HEK293 (cell line): ENCODE data around the gene ADAMTSL2.
A peak's percentile ranks its signal among the peaks of the same experiment; 100 is the strongest.

Experiments used
- CTCF ChIA-PET: fragments of 350-600 bp; formaldehyde crosslinking; extraction: SDS; loops from one replicate; lab custom pipeline; 2021; ENCODE audit warnings: antibody characterized with exemption; lab: Yijun Ruan, JAX
- POLR2A ChIA-PET: fragments of 300-600 bp; formaldehyde crosslinking; extraction: SDS; loops from one replicate; lab custom pipeline; 2020; ENCODE audit warnings: antibody characterized with exemption, inconsistent platforms; lab: Yijun Ruan, JAX
- H3K27ac ChIP-seq: fragments of 200-500 bp; sonication (Bioruptor generic); 2 replicates; pipeline ENCODE4 v1.5.1; 2014; ENCODE audit warnings: low read depth, low read length, control low read depth, inconsistent platforms; ENCODE audit errors: extremely low read depth
- H3K36me3 ChIP-seq, 2 experiments: fragments of 200-500 bp in 1 of 2; sonication (Bioruptor generic) in 1 of 2; 1 replicate in 1 of 2; 2 replicates in 1 of 2; pipeline ENCODE4 v1.5.1; 2014 to 2017; ENCODE audit warnings: inconsistent platforms in 2 of 2, low read length in 2 of 2; ENCODE audit not compliant: control insufficient read depth in 2 of 2, insufficient read depth in 1 of 2
- H3K4me1 ChIP-seq: fragments of 200-500 bp; sonication (Bioruptor generic); 2 replicates; pipeline ENCODE4 v1.5.1; 2014; ENCODE audit warnings: mild to moderate bottlenecking, low read length, inconsistent platforms; ENCODE audit not compliant: control insufficient read depth, insufficient read depth
- H3K4me3 ChIP-seq: 2 replicates; pipeline ENCODE4 v1.5.1; 2011; ENCODE audit warnings: low read depth, mild to moderate bottlenecking, control low read depth, low read length, moderate library complexity
- H3K9me3 ChIP-seq: fragments of 200-500 bp; sonication (Bioruptor generic); 2 replicates; pipeline ENCODE4 v1.5.1; 2014; ENCODE audit warnings: low read depth, low read length, inconsistent platforms; ENCODE audit not compliant: control insufficient read depth, insufficient read depth
- GLIS1 ChIP-seq: fragments of 450-650 bp; formaldehyde crosslinking; IDR thresholded peaks from 2 replicates; pipeline ENCODE4 v1.5.1; 2016; ENCODE audit warnings: missing biosample characterization, missing genetic modification characterization
- SALL2 ChIP-seq: fragments of 450-650 bp; formaldehyde crosslinking; IDR thresholded peaks from 2 replicates; pipeline ENCODE4 v1.5.0; 2017; ENCODE audit warnings: missing biosample characterization, mild to moderate bottlenecking, missing genetic modification characterization, borderline replicate concordance
- WT1 ChIP-seq: fragments of 450-650 bp; formaldehyde crosslinking; IDR thresholded peaks from 2 replicates; pipeline ENCODE4 v1.5.1; 2016; ENCODE audit warnings: missing biosample characterization, missing genetic modification characterization
- ZBTB1 ChIP-seq: fragments of 450-650 bp; formaldehyde crosslinking; IDR thresholded peaks from 2 replicates; pipeline ENCODE4 v1.5.1; 2016; ENCODE audit warnings: missing biosample characterization, missing genetic modification characterization
- ZBTB21 ChIP-seq: fragments of 450-650 bp; formaldehyde crosslinking; IDR thresholded peaks from 2 replicates; pipeline ENCODE4 v1.5.1; 2017; ENCODE audit warnings: missing biosample characterization, missing genetic modification characterization
- ZBTB8A ChIP-seq: fragments of 450-650 bp; formaldehyde crosslinking; IDR thresholded peaks from 2 replicates; pipeline ENCODE4 v1.5.1; 2016; ENCODE audit warnings: missing biosample characterization, missing genetic modification characterization
- ZIC2 ChIP-seq: fragments of 450-650 bp; formaldehyde crosslinking; IDR thresholded peaks from 2 replicates; pipeline ENCODE4 v1.5.1; 2016; ENCODE audit warnings: missing biosample characterization, missing genetic modification characterization
- ZNF133 ChIP-seq: fragments of 450-650 bp; formaldehyde crosslinking; IDR thresholded peaks from 2 replicates; pipeline ENCODE4 v1.5.1; 2016; ENCODE audit warnings: missing biosample characterization, missing genetic modification characterization
- ZNF155 ChIP-seq: fragments of 450-650 bp; formaldehyde crosslinking; IDR thresholded peaks from 2 replicates; pipeline ENCODE4 v1.5.1; 2016; ENCODE audit warnings: missing biosample characterization, missing genetic modification characterization
- ZNF274 ChIP-seq, 2 experiments: fragments of 200-500 bp in 1 of 2; fragments of 450-650 bp in 1 of 2; sonication (Bioruptor generic) in 1 of 2; formaldehyde crosslinking in 1 of 2; IDR thresholded peaks; 2 replicates each; pipeline versions ENCODE4 v1.5.1 to v1.6.1; 2014 to 2016; ENCODE audit warnings: borderline replicate concordance in 1 of 2, inconsistent platforms in 1 of 2, low read length in 1 of 2, missing biosample characterization in 1 of 2, missing genetic modification characterization in 1 of 2
- ZNF350 ChIP-seq: fragments of 450-650 bp; formaldehyde crosslinking; IDR thresholded peaks from 2 replicates; pipeline ENCODE4 v1.5.0; 2017; ENCODE audit warnings: missing biosample characterization, mild to moderate bottlenecking, missing genetic modification characterization
- ZNF548 ChIP-seq: fragments of 450-650 bp; formaldehyde crosslinking; IDR thresholded peaks from 2 replicates; pipeline ENCODE4 v1.5.1; 2016; ENCODE audit warnings: missing biosample characterization, missing genetic modification characterization
- ZNF561 ChIP-seq: fragments of 450-650 bp; IDR thresholded peaks from 2 replicates; pipeline ENCODE4 v1.5.1; 2018; ENCODE audit warnings: missing biosample characterization, missing genetic modification characterization, borderline replicate concordance
- ZNF658 ChIP-seq: fragments of 450-650 bp; formaldehyde crosslinking; IDR thresholded peaks from 2 replicates; pipeline ENCODE4; 2016; ENCODE audit warnings: missing biosample characterization, missing genetic modification characterization
- ZNF776 ChIP-seq: fragments of 450-650 bp; formaldehyde crosslinking; IDR thresholded peaks from 2 replicates; pipeline ENCODE4 v1.5.0; 2017; ENCODE audit warnings: missing biosample characterization, missing genetic modification characterization, borderline replicate concordance
- ZNF777 ChIP-seq: fragments of 450-650 bp; formaldehyde crosslinking; IDR thresholded peaks from 2 replicates; pipeline ENCODE4 v1.5.1; 2017; ENCODE audit warnings: missing biosample characterization, missing genetic modification characterization, borderline replicate concordance
- ZNF785 ChIP-seq: fragments of 450-650 bp; formaldehyde crosslinking; IDR thresholded peaks from 2 replicates; pipeline ENCODE4 v1.5.1; 2016; ENCODE audit warnings: missing biosample characterization, missing genetic modification characterization
- TF ChIP-seq, protein P1 (sequence below): fragments of 450-650 bp; formaldehyde crosslinking; IDR thresholded peaks from 2 replicates; pipeline ENCODE4 v1.5.1; 2016; ENCODE audit warnings: missing biosample characterization, missing genetic modification characterization, low read depth
- TF ChIP-seq, protein P2 (sequence below): fragments of 450-650 bp; formaldehyde crosslinking; IDR thresholded peaks from 2 replicates; pipeline ENCODE4; 2016; ENCODE audit warnings: missing biosample characterization, missing genetic modification characterization
- TF ChIP-seq, protein P3 (sequence below): fragments of 450-650 bp; formaldehyde crosslinking; IDR thresholded peaks from 2 replicates; pipeline ENCODE4 v1.5.1; 2016; ENCODE audit warnings: missing biosample characterization, missing genetic modification characterization

ADAMTSL2 gene

DNA sequence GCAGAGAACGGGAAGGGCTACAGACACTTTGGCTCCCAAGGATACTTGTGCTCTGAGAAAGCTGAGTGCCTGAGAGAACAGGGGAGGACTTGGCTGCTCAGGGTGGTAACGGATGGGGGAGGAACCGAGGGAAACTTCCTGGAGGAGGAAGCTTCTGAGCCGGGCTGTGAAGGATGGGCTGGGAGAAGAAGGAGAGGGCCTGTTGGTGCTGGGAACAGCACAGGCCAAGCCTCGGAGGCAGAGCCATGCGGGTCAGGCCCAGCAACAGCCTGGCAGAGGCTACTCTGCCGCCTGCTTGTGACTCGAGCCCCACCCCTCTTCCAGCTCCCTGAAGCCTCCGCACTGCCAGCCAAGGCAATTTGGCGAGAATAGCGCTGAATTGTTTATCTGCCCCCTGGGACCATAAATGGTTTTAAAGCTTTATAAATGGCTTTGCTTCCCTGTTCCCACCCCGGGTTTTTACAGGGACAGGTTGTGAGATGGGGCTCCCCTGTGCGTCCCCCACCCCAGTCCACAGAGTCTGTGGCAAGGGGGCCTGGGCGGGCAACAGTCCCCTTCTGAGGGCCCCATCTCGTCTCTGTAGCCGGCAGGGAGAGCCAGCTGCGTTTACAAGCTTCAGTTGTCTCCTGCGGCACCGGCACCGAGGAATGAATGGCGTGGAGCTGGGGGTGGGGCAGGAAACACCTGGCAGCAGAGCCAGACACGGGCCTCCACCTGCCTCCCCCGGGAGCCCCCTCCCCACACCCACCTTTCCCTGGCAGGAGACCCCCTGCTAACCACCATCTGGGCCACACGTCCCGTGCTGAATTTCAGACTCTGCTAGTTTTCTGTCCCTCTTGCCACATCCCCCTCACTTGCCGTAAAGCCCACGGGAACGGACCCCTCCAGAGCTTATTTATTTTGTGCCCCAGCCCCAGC lies 50.3 kb downstream of the ADAMTSL2 start (continued):
- peak; percentile 78 for TF ChIP-seq ZNF561
- 0 out of 2 replicates have a peak, but pooled peaks have one; percentile 6 for TF ChIP-seq ZNF777 (tag by site-specific recombination)

DNA sequence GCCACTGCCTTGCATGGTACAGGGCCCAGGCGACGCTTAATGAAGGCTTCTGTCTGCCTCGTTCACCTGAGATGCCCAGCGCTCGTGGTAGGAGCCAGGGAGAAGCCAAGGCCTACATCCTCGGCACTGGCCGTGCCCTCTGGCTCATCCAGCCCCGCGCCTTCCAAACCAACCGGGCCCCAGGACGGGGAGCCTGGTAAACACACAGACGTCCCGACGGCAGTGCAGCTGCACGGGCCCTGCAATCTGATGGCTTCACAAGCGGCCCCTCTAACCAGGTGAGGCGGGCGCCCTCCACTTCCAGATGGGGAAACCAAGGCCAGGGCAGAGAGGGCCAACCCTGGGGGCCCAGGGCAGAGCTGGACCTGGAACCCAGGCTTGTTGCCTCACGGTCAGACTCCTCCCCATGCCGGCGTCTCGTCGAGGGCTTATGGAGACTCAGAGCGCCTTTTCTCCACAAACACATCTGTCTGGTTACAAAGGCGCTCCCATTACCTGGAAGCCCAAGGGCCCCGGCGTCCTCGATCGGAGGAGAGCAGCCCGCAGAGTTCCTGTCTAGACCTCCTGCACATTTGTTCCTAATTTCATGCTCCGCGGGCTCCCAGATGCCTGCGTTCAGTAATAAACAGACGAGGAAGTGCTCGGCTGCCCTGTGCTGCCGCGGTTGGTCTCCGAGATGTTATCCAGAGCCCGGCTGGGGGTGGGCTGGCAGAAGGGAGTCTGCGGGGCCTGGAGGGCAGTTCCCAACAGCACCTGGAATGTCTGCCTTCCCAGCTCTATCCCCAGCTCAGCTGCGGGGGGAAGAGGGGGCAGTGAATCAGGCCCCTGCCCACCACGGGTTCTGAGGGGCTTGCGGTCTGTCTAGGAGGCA lies 51.2 kb downstream of the ADAMTSL2 start:
- Histone ChIP-seq H3K27ac (peak overlapping the region; percentile 49; the same call in 1 of the 2 replicates), H3K4me1 (peaks cover 13% of the 10 kb centered on the region), H3K4me3 (no peak overlapping the region), H3K36me3 (no peaks in the 10 kb centered on the region), H3K9me3 (no peaks in the 10 kb centered on the region)
- ChIA-PET POLR2A (interaction anchor here (1.0 kb wide), 1 partner anchor 555 kb away, joined by 3 read pairs; no protein-coding TSS in a partner anchor), CTCF (interaction anchor here (0.6 kb wide), 1 partner anchor 15 kb away, joined by 3 read pairs; no protein-coding TSS in a partner anchor)
- TF ChIP-seq ZNF776 (tag by site-specific recombination) (no peak), ZNF274 (IDR thresholded peaks at IDR 0.05; ENCODE audit: low read length) (no peak), ZNF274 (tag by site-specific recombination; IDR thresholded peaks at IDR 0.05; ENCODE audit: borderline replicate concordance) (no peak), ZNF777 (tag by site-specific recombination) (0 out of 2 replicates have a peak, but pooled peaks have one; percentile 4), ZNF548 (tag by site-specific recombination) (no peak), ZNF658 (tag by site-specific recombination) (no peak), ZBTB21 (tag by site-specific recombination) (no peak), ZIC2 (tag by site-specific recombination) (peak; percentile 89), SALL2 (tag by site-specific recombination) (no peak), WT1 (tag by site-specific recombination) (no peak), GLIS1 (tag by site-specific recombination) (peak; percentile 59), ZBTB8A (tag by site-specific recombination) (no peak), ZNF133 (tag by site-specific recombination) (no peak), ZNF785 (no peak), ZNF155 (tag by site-specific recombination) (no peak), ZBTB1 (tag by site-specific recombination) (no peak), ZNF350 (tag by site-specific recombination) (no peak)
- TF ChIP-seq, protein P1, sequence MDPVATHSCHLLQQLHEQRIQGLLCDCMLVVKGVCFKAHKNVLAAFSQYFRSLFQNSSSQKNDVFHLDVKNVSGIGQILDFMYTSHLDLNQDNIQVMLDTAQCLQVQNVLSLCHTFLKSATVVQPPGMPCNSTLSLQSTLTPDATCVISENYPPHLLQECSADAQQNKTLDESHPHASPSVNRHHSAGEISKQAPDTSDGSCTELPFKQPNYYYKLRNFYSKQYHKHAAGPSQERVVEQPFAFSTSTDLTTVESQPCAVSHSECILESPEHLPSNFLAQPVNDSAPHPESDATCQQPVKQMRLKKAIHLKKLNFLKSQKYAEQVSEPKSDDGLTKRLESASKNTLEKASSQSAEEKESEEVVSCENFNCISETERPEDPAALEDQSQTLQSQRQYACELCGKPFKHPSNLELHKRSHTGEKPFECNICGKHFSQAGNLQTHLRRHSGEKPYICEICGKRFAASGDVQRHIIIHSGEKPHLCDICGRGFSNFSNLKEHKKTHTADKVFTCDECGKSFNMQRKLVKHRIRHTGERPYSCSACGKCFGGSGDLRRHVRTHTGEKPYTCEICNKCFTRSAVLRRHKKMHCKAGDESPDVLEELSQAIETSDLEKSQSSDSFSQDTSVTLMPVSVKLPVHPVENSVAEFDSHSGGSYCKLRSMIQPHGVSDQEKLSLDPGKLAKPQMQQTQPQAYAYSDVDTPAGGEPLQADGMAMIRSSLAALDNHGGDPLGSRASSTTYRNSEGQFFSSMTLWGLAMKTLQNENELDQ = no peak
- TF ChIP-seq, protein P2, sequence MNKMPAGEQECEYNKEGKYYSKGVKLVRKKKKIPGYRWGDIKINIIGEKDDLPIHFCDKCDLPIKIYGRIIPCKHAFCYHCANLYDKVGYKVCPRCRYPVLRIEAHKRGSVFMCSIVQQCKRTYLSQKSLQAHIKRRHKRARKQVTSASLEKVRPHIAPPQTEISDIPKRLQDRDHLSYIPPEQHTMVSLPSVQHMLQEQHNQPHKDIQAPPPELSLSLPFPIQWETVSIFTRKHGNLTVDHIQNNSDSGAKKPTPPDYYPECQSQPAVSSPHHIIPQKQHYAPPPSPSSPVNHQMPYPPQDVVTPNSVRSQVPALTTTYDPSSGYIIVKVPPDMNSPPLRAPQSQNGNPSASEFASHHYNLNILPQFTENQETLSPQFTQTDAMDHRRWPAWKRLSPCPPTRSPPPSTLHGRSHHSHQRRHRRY = no peak
- TF ChIP-seq, protein P3, sequence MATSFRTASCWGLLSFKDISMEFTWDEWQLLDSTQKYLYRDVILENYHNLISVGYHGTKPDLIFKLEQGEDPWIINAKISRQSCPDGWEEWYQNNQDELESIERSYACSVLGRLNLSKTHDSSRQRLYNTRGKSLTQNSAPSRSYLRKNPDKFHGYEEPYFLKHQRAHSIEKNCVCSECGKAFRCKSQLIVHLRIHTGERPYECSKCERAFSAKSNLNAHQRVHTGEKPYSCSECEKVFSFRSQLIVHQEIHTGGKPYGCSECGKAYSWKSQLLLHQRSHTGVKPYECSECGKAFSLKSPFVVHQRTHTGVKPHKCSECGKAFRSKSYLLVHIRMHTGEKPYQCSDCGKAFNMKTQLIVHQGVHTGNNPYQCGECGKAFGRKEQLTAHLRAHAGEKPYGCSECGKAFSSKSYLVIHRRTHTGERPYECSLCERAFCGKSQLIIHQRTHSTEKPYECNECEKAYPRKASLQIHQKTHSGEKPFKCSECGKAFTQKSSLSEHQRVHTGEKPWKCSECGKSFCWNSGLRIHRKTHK (tag by site-specific recombination) = no peak
